Stimulated activated CD4-positive, alpha-beta T cell treated with anti-CD3 and anti-CD28 coated beads, TNF-alpha, amount 100 ng/mL, for 24 hours (primary cell): ENCODE results near the gene KNOP1.
"Not testable (repeated sequence)": the region's sequence is repeated elsewhere in the genome, so short reads cannot be mapped to it uniquely, and the experiment has no call there.

Source experiments
- DNase-seq, 3 experiments: peaks; one replicate each; pipeline ENCODE4 v3.0.0-alpha.2; 2020; ENCODE audit warnings: low read depth in 3 of 3

KNOP1 gene

GRCh38 chr16:19683453-19684236, 34.4 kb downstream of the KNOP1 start:
- no peak for DNase-seq

- DNase-seq, result no peak
These were observed 36.4 kb downstream of the KNOP1 start for GRCh38 chr16:19681637-19682036.

GRCh38 chr16:19680881-19681340, 37.1 kb downstream of the KNOP1 start:
- no peak for DNase-seq

GRCh38 chr16:19679281-19679680, 38.7 kb downstream of the KNOP1 start:
- not testable (repeated sequence) for DNase-seq

- no peak for DNase-seq
These were observed 39.2 kb downstream of the KNOP1 start for GRCh38 chr16:19678804-19679203.

- DNase-seq, result no peak
These were observed 40.6 kb downstream of the KNOP1 start for GRCh38 chr16:19677402-19677801.

GRCh38 chr16:19674485-19674884, 43.5 kb downstream of the KNOP1 start:
- DNase-seq, result no peak

- no peak for DNase-seq
These were observed 45.6 kb downstream of the KNOP1 start for GRCh38 chr16:19672378-19672777.

- no peak for DNase-seq
These were observed 51.5 kb downstream of the KNOP1 start for GRCh38 chr16:19666477-19666876.

GRCh38 chr16:19665313-19665712, 52.7 kb downstream of the KNOP1 start:
- not testable (repeated sequence) for DNase-seq

GRCh38 chr16:19664166-19664565, 53.9 kb downstream of the KNOP1 start:
- DNase-seq, result no peak

- no peak for DNase-seq
These were observed 55.7 kb downstream of the KNOP1 start for GRCh38 chr16:19662351-19662750.

- no peak for DNase-seq
These were observed 57.6 kb downstream of the KNOP1 start for GRCh38 chr16:19660432-19660831.

GRCh38 chr16:19659554-19659953, 58.5 kb downstream of the KNOP1 start:
- no peak for DNase-seq

GRCh38 chr16:19657831-19658230, 60.2 kb downstream of the KNOP1 start:
- DNase-seq, result no peak

GRCh38 chr16:19655242-19655777, 62.7 kb downstream of the KNOP1 start:
- DNase-seq, result no peak

GRCh38 chr16:19654147-19654546, 63.9 kb downstream of the KNOP1 start:
- no peak for DNase-seq
